GM18870 (cell line): ENCODE measurements around the gene CTCF.

Experiments used
- ATAC-seq: cut with Tn5 transposase; IDR thresholded peaks from one replicate; pipeline ENCODE4 v1.9.1; 2021; ENCODE audit warnings: moderate library complexity; ENCODE audit not compliant: unreplicated experiment

The CTCF gene

GRCh38 chr16:67593288-67593687 lies 31.0 kb downstream of the CTCF start:
- no peak for ATAC-seq

- no peak for ATAC-seq
These were observed 31.4 kb downstream of the CTCF start for GRCh38 chr16:67593701-67594100.

GRCh38 chr16:67594256-67594915 lies 32.1 kb downstream of the CTCF start:
- no peak for ATAC-seq

- no peak for ATAC-seq
These were observed 32.6 kb downstream of the CTCF start for GRCh38 chr16:67594956-67595355.

- ATAC-seq, result no peak
These were observed 36.2 kb downstream of the CTCF start for GRCh38 chr16:67598527-67598926.

GRCh38 chr16:67605641-67606040 lies 43.3 kb downstream of the CTCF start:
- no peak for ATAC-seq

GRCh38 chr16:67606632-67607031 lies 44.3 kb downstream of the CTCF start:
- ATAC-seq, result no peak

GRCh38 chr16:67608364-67608763 lies 46.0 kb downstream of the CTCF start:
- no peak for ATAC-seq

- ATAC-seq, result no peak
These were observed 51.5 kb downstream of the CTCF start for GRCh38 chr16:67613808-67614207.

- ATAC-seq, result no peak
These were observed 65.9 kb downstream of the CTCF start for GRCh38 chr16:67628216-67628615.

GRCh38 chr16:67632415-67633172 lies 70.3 kb downstream of the CTCF start:
- no peak for ATAC-seq

GRCh38 chr16:67636713-67637112 lies 74.4 kb downstream of the CTCF start:
- ATAC-seq, result no peak

GRCh38 chr16:67637625-67638024 lies 75.3 kb downstream of the CTCF start:
- no peak for ATAC-seq

GRCh38 chr16:67641779-67642708 lies 79.7 kb downstream of the CTCF start:
- ATAC-seq, result no peak

- ATAC-seq, result no peak
These were observed 81.7 kb downstream of the CTCF start for GRCh38 chr16:67644038-67644437.

GRCh38 chr16:67645397-67646121 lies 83.2 kb downstream of the CTCF start:
- ATAC-seq, result no peak

- ATAC-seq, result no peak
These were observed 84.9 kb downstream of the CTCF start for GRCh38 chr16:67647111-67647651.

- no peak for ATAC-seq
These were observed 85.4 kb downstream of the CTCF start for GRCh38 chr16:67647681-67648080.

GRCh38 chr16:67648088-67648763 lies 85.9 kb downstream of the CTCF start:
- ATAC-seq, result no peak
